DOHH2 (cell line): ENCODE measurements around the gene TMEM203.

Experiments
- CTCF ChIP-seq: fragments of 200-600 bp; sonication (generic); IDR thresholded peaks from one replicate; pipeline ENCODE4 v1.5.1; 2014; ENCODE audit warnings: antibody characterized with exemption, mild to moderate bottlenecking, low read depth, low read length; ENCODE audit not compliant: poor library complexity, severe bottlenecking
- EZH2phosphoT487 ChIP-seq: fragments of 200-600 bp; sonication (generic); IDR thresholded peaks from 2 replicates; pipeline ENCODE4 v1.6.1; 2017; ENCODE audit warnings: borderline replicate concordance, mild to moderate bottlenecking, antibody characterized with exemption, low read length, moderate library complexity, mixed read lengths

DNA sequence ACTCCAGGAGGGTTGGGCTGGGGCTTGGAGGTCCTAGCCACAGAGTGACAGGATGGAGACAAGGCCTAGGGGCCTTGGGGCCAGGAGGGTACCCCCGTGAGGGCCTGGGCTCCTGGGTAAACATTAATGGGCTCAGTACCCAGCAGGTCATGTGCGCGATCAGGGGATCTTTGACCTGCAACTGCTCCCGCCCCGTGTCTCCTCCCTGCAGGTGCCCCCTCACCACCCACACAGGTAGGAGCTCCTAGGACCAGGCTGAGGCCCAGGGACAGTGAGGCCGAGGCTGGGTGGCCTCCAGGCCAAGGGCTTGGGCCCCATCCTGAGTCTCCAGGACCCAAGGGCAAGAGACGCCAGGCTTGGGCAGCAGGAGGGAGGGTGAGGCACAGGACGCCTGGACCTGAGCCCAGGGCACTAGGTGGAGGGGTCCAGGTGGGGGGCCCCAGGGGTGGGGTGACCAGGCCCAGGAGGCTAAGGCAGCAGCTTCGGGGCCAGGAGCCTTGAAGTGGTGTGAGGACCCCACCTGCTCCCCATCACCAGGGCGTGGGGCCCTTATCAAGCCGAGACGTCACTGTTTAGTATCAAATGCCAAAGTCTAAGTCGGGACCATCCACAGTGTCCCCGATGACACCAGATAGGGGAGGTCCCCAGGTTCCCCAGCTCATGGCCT is 25.4 kb upstream of the TMEM203 start, which contains the start of gene SLC34A3:
- TF ChIP-seq CTCF (no peak), EZH2phosphoT487 (no peak)
